Measurements from ENCODE around the gene KIAA0319L. TPM values are rescaled to one million over a fixed set of nuclear protein-coding genes. Genes with fewer than 3 reads are reported as not detected.

KIAA0319L gene
- 38.1 and 46.3 TPM in 2 replicates for polyA plus RNA-seq
- polyA minus RNA-seq, result 63.5 and 84.3 TPM in 2 replicates

DNA sequence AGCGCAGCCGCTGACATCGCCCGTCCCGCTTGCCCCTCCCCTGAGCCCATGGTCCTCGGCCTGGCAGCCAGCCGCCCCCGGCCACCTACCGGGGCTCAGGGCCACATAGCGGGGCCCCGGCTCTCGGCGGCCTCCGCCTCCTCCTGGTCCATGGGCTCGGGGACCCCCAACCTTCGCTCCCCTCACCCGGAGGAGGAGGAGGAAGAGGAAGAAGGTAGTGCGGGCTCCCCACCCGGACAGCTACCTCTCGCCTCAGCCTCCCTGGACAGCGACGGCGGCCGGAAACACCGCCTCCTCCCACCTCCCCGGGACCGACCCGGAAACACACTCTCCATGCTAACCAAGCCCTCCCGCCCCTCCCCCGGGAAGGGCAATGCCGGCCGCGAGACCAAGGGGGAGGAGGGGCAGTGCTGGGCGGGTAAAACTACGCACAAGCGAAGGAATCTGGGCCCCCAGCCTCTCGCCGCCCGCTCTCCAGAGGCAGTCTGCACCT lies at the start of gene KIAA0319L:
TSS of gene KIAA0319L (minus strand) at position 286 of the 493 bp plus-strand sequence. CDS start 2,912 bp downstream, outside the sequence.
- no peaks in the 10 kb centered on the region for H4K20me1 ChIP-seq (ENCODE audit: insufficient read depth)
- peaks cover 5% of the 10 kb centered on the region for H3F3A ChIP-seq (ENCODE audit: insufficient read depth, low read length, poor library complexity, severe bottlenecking)
- peaks cover 18% of the 10 kb centered on the region for H3K79me2 ChIP-seq (replicated peaks; ENCODE audit: insufficient read depth, low read length)
- peak within 1 kb of the TSS; percentile 66 for H2AFZ ChIP-seq (ENCODE audit: low read depth, low read length)
- H3K27ac ChIP-seq (ENCODE audit: low read length), result peak within 1 kb of the TSS; percentile 91
- no peaks in the 10 kb centered on the region for H3K9me2 ChIP-seq (ENCODE audit: insufficient read depth, low read length)
- no peaks in the 10 kb centered on the region for H3K9me3 ChIP-seq (ENCODE audit: low read length)
- H3K9ac ChIP-seq (ENCODE audit: low read length), result peak within 1 kb of the TSS; percentile 87
- no peaks in the 10 kb centered on the region for H3K27me3 ChIP-seq (ENCODE audit: insufficient read depth, low read depth, low read length)
- H3K4me3 ChIP-seq (ENCODE audit: low read length), result peak within 1 kb of the TSS; percentile 93
- peak within 1 kb of the TSS; percentile 90 for H3K4me2 ChIP-seq (ENCODE audit: low read length)
- H3K36me3 ChIP-seq (ENCODE audit: insufficient read depth, low read length), result peaks cover 4% of the 10 kb centered on the region
- no peak for TF ChIP-seq MXI1 (conservative IDR thresholded peaks at IDR 0.05; ENCODE audit: poor library complexity, severe bottlenecking)
- peak; percentile 48 for TF ChIP-seq TAF1 (IDR thresholded peaks at IDR 0.05; ENCODE audit: low read depth)
- no peak for TF ChIP-seq EP300 (conservative IDR thresholded peaks at IDR 0.05; ENCODE audit: poor library complexity, severe bottlenecking)
- peak; percentile 15 for TF ChIP-seq SMC3 (conservative IDR thresholded peaks at IDR 0.05; ENCODE audit: poor library complexity)
- peak; percentile 80 for TF ChIP-seq POLR2AphosphoS5 (IDR thresholded peaks at IDR 0.05)
- TF ChIP-seq, protein P1, sequence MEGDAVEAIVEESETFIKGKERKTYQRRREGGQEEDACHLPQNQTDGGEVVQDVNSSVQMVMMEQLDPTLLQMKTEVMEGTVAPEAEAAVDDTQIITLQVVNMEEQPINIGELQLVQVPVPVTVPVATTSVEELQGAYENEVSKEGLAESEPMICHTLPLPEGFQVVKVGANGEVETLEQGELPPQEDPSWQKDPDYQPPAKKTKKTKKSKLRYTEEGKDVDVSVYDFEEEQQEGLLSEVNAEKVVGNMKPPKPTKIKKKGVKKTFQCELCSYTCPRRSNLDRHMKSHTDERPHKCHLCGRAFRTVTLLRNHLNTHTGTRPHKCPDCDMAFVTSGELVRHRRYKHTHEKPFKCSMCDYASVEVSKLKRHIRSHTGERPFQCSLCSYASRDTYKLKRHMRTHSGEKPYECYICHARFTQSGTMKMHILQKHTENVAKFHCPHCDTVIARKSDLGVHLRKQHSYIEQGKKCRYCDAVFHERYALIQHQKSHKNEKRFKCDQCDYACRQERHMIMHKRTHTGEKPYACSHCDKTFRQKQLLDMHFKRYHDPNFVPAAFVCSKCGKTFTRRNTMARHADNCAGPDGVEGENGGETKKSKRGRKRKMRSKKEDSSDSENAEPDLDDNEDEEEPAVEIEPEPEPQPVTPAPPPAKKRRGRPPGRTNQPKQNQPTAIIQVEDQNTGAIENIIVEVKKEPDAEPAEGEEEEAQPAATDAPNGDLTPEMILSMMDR (IDR thresholded peaks at IDR 0.05; ENCODE audit: poor library complexity, severe bottlenecking), result no peak
- TF ChIP-seq RAD21 (conservative IDR thresholded peaks at IDR 0.05), result peak; percentile 20
- no peak for TF ChIP-seq EZH2 (IDR thresholded peaks at IDR 0.05; ENCODE audit: borderline replicate concordance, insufficient read depth, low read length, poor library complexity, severe bottlenecking)
- TF ChIP-seq, protein P2, sequence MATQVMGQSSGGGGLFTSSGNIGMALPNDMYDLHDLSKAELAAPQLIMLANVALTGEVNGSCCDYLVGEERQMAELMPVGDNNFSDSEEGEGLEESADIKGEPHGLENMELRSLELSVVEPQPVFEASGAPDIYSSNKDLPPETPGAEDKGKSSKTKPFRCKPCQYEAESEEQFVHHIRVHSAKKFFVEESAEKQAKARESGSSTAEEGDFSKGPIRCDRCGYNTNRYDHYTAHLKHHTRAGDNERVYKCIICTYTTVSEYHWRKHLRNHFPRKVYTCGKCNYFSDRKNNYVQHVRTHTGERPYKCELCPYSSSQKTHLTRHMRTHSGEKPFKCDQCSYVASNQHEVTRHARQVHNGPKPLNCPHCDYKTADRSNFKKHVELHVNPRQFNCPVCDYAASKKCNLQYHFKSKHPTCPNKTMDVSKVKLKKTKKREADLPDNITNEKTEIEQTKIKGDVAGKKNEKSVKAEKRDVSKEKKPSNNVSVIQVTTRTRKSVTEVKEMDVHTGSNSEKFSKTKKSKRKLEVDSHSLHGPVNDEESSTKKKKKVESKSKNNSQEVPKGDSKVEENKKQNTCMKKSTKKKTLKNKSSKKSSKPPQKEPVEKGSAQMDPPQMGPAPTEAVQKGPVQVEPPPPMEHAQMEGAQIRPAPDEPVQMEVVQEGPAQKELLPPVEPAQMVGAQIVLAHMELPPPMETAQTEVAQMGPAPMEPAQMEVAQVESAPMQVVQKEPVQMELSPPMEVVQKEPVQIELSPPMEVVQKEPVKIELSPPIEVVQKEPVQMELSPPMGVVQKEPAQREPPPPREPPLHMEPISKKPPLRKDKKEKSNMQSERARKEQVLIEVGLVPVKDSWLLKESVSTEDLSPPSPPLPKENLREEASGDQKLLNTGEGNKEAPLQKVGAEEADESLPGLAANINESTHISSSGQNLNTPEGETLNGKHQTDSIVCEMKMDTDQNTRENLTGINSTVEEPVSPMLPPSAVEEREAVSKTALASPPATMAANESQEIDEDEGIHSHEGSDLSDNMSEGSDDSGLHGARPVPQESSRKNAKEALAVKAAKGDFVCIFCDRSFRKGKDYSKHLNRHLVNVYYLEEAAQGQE (IDR thresholded peaks at IDR 0.05; ENCODE audit: borderline replicate concordance), result peak; percentile 47

DNA sequence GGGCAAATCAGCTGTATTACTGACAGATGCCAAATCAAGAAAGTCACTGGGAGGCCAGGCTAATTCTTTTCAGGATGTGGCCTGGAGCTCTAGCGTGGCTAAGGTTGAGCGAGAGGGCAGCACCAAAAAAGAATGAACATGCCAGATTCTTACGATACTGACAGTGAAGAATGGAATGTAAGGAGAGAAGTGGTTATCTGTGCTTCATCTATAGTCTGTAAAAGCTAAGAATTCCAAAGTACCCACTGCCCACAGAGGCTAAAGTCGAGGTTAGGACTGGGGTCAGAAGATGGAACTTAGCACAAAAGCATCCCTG lies 48.6 kb upstream of the KIAA0319L start:
- no peak overlapping the region for H2AFZ ChIP-seq (ENCODE audit: low read depth, low read length)
- H3F3A ChIP-seq (ENCODE audit: insufficient read depth, low read length, poor library complexity, severe bottlenecking), result no peaks in the 10 kb centered on the region
- H3K4me2 ChIP-seq (ENCODE audit: low read length), result no peak overlapping the region
- no peaks in the 10 kb centered on the region for H3K27me3 ChIP-seq (ENCODE audit: insufficient read depth, low read depth, low read length)
- no peaks in the 10 kb centered on the region for H3K9me3 ChIP-seq (ENCODE audit: low read length)
- H3K9ac ChIP-seq (ENCODE audit: low read length), result no peak overlapping the region
- H3K4me3 ChIP-seq (ENCODE audit: low read length), result no peak overlapping the region
- peaks cover 5% of the 10 kb centered on the region for H3K79me2 ChIP-seq (replicated peaks; ENCODE audit: insufficient read depth, low read length)
- H3K27ac ChIP-seq (ENCODE audit: low read length), result no peak overlapping the region
- TF ChIP-seq, protein P2 (IDR thresholded peaks at IDR 0.05; ENCODE audit: borderline replicate concordance), result no peak
- TF ChIP-seq SMC3 (conservative IDR thresholded peaks at IDR 0.05; ENCODE audit: poor library complexity) (no peak), EZH2 (IDR thresholded peaks at IDR 0.05; ENCODE audit: borderline replicate concordance, insufficient read depth, low read length, poor library complexity, severe bottlenecking) (no peak), POLR2AphosphoS5 (IDR thresholded peaks at IDR 0.05) (no peak), MXI1 (conservative IDR thresholded peaks at IDR 0.05; ENCODE audit: poor library complexity, severe bottlenecking) (no peak), TAF1 (IDR thresholded peaks at IDR 0.05; ENCODE audit: low read depth) (no peak), RAD21 (conservative IDR thresholded peaks at IDR 0.05) (no peak), EP300 (conservative IDR thresholded peaks at IDR 0.05; ENCODE audit: poor library complexity, severe bottlenecking) (no peak)
- TF ChIP-seq, protein P1 (IDR thresholded peaks at IDR 0.05; ENCODE audit: poor library complexity, severe bottlenecking), result no peak
- H4K20me1 ChIP-seq (ENCODE audit: insufficient read depth), result no peaks in the 10 kb centered on the region
- H3K36me3 ChIP-seq (ENCODE audit: insufficient read depth, low read length), result peaks cover 5% of the 10 kb centered on the region
- no peaks in the 10 kb centered on the region for H3K9me2 ChIP-seq (ENCODE audit: insufficient read depth, low read length)
